ENCODE data around the gene ALG11.
A peak's percentile ranks its signal among the peaks of the same experiment; 100 is the strongest.
"Not testable (repeated sequence)": the region's sequence is repeated elsewhere in the genome, so short reads cannot be mapped to it uniquely, and the experiment has no call there.

ALG11 gene

GRCh38 chr13:52033039-52033438 is 20.8 kb downstream of the ALG11 start:
- no peak for DNase-seq

- peak; percentile 56 for DNase-seq
Observed at GRCh38 chr13:52034616-52035226, 22.5 kb downstream of the ALG11 start.

GRCh38 chr13:52036037-52036436 is 23.8 kb downstream of the ALG11 start:
- no peak for DNase-seq

DNA sequence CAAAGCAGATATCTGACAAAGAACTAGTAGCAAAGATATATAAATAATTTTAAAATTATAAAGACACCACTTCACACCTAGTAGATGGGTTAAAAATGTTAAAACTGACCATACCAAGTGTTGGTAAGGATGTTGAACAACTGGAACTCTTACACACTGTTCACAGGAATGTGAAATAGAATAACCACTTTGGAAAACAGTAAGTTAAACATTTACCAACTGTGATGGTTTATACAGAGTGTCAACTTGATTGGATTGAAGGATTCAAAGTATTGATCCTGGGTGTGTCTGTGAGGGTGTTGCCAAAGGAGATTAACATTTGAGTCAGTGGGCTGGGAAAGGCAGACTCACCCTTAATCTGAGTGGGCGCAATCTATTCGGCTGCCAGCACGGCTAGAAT is 31.5 kb downstream of the ALG11 start:
- DNase-seq: no peak

DNA sequence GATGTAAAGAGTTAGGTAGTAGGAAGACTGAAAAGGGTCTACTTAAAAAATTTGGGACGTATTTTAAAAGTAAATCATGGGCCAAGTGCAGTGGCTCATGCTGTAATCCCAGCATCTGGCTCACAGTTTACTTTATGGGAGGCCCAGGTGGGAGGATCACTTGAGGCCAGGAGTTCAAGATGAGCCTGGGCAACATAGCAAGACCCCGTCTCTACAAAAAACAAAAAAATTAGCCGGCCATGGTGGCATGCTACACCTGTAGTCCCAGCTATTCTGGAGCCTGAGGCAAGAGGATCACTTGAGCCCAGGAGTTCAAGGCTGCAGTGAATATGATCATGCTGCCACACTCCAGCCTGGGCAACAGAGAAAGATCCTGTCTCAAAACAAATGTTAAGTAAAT is 35.3 kb downstream of the ALG11 start:
- no peak for DNase-seq

GRCh38 chr13:52048516-52048915 is 36.3 kb downstream of the ALG11 start:
- no peak for DNase-seq

- no peak for DNase-seq
Observed at GRCh38 chr13:52051400-52051799, 39.2 kb downstream of the ALG11 start.

DNA sequence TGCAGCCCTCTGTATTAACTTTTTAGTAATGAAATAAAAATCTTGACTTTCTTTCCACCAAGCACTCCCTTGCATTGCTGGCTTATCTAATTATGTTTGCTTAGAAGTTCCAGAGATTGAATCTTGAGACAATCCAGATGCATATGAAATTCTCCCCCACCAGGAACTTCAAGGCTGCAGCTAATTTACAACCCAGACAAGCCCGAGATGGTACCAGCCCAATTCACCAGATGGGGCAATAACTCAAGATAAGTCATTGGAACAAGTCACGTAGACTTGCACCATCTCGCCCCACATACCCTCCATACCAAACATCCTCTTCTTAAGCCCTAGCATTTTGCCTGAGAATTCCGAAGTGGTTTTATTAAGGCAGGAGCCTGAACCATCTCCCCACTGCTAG is 41.3 kb downstream of the ALG11 start:
- DNase-seq: no peak

DNA sequence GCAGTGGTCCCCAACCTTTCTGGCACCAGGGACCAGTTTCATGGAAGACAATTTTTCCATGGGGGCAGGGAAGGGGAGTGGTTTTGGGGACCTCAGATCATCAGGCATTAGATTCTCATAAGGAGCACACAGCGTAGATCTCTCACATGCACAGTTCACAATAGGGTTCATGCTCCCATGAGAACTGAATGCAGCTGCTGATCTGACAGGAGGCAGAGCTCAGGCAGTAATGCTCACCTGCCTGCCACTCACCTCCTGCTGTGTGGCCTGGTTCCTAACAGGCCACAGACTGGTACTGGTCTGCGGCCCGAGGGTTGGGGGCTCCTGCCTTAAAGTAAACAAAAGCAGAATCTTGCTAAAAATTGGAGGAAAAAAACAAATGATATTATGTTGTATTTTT is 48.9 kb downstream of the ALG11 start:
- not testable (repeated sequence) for DNase-seq

GRCh38 chr13:52061587-52061986 is 49.4 kb downstream of the ALG11 start:
- DNase-seq: no peak

GRCh38 chr13:52067237-52067636 is 55.0 kb downstream of the ALG11 start:
- DNase-seq: no peak

DNA sequence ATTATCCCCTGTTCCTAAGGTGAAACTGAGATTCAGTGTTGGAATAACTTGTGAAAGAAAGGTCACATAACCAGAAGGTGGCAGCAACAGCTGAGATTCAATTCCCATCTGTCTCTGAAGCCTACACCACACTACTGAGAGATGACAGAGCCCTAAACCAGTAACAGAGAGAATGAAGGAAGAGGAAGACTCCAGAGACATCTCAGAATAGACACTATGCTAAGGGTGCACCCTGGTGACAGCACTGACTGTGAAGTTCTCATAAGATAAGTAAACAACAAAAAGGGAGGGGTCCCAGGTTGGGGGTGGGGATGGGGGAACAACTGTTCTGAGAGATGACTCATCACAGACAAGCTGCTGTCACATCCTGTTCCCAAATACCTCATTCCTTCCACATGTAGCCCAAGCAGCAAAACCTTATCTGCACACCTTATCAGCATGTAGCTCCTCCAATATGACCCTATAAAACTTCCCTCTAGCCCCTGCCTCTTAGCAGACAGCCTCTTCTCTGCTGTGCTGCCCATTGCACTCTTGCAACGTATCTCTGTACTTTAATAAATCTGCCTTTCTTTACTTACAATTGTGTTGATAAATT is 58.8 kb downstream of the ALG11 start:
- DNase-seq: peak; percentile 4

Data from NCI-H69 (cell line).